Mesodermal cell (in vitro differentiated cells): Measurements from ENCODE around the gene GFRA4.

ENCODE experiments used
- H3K27ac ChIP-seq: 2 replicates; pipeline ENCODE4 v1.7.0; 2013; ENCODE audit warnings: mild to moderate bottlenecking, low read depth, low read length, moderate library complexity; ENCODE audit not compliant: severe bottlenecking
- H3K36me3 ChIP-seq: 2 replicates; pipeline ENCODE4 v1.7.1; 2013; ENCODE audit warnings: mild to moderate bottlenecking, low read length, moderate library complexity; ENCODE audit not compliant: control insufficient read depth, insufficient read depth
- H3K4me1 ChIP-seq: one replicate; pipeline ENCODE4 v1.7.1; 2013; ENCODE audit warnings: mild to moderate bottlenecking, low read length; ENCODE audit not compliant: insufficient read depth, control insufficient read depth, poor library complexity, severe bottlenecking
- H3K4me3 ChIP-seq: 2 replicates; pipeline ENCODE4 v1.7.0; 2013; ENCODE audit warnings: low read length, control low read depth, mild to moderate bottlenecking; ENCODE audit not compliant: insufficient read depth, poor library complexity, severe bottlenecking; ENCODE audit errors: extremely low read depth
- H3K9me3 ChIP-seq: 2 replicates; pipeline ENCODE4 v1.7.1; 2013; ENCODE audit warnings: mild to moderate bottlenecking, low read length, moderate library complexity; ENCODE audit not compliant: control insufficient read depth
- WGBS, 2 experiments: methylation state at CpG; one replicate each; pipeline ENCODE4 v1.1.5; 2013; ENCODE audit warnings: missing lambda C conversion rate in 2 of 2; ENCODE audit not compliant: insufficient coverage in 2 of 2; 5-methylcytosine and 5-hydroxymethylcytosine counted together

Gene GFRA4

DNA sequence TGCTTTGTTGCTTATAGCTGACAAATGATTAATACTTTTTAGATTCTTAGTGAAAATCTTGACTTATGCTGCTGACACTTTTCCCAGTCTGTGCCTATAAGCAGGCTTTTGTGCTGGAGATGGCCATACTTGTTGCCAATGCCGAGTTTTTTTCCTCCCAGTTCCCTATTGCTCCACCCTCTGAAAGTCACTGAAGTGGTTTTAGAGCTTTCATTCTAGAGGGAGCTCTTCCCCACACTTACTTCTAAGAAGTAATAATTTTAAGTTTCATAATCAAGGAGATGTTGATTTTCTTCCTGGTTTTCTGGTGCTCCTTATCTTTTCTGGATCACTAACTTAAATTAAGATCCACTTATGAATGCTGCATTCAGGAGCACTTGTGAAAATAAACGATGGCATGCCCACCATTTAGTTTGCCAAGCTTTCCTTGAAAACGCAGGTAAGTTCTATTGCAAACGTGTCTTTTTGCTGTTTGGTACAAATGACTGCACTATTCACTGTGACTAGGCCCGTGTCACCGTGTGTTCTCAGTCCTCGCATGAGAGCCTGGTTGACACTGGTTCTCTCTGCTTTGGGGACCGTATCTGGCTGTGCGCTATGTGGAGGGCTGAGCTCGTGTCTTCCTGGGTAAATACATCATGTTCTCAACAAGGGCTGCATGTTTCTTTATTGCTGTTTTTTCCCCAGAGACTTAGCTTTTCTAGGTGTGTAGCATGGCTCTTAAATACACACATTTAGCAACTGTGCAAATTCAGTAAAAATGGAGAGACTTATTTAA, 50.2 kb downstream of the GFRA4 start:
- Histone ChIP-seq H3K4me1 (no peaks in the 10 kb centered on the region), H3K9me3 (no peaks in the 10 kb centered on the region), H3K36me3 (no peaks in the 10 kb centered on the region), H3K27ac (no peak overlapping the region), H3K4me3 (no peak overlapping the region)
- WGBS, 2 experiments, result 92 to 95% methylated on average over 9 to 10 of the region's 10 CpGs

DNA sequence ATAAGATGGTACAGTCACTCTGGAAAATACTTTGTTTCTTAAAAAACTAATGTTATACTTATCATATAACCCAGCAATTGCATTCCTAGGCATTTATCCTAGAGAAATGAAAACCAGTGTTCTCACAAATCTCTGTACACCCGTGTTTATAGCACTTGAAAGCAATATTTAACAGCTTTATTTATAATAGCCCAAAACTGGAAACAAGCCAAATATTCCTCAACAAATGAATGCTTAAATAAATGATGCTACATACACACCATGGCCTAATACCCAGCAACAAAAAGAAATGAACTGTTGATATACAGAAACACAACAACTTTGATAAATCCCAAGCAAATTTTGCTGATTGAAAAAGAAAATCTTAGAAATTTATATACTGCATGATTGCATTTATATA, 51.3 kb downstream of the GFRA4 start:
- Histone ChIP-seq H3K27ac (no peak overlapping the region), H3K36me3 (no peaks in the 10 kb centered on the region), H3K4me3 (no peak overlapping the region), H3K9me3 (no peaks in the 10 kb centered on the region), H3K4me1 (no peaks in the 10 kb centered on the region)
- 71 to 100% methylated on average over 1 of the region's 1 CpG for WGBS, 2 experiments
